AG08395 (cell line): ENCODE data around the gene FAM50A.
A peak's percentile ranks its signal among the peaks of the same experiment; 100 is the strongest.

Experiments used
- DNase-seq: peaks from one replicate; pipeline ENCODE4 v3.0.0; 2012; ENCODE audit warnings: mixed read lengths, low spot score

Gene FAM50A

GRCh38 chrX:154413142-154413541 is 30.8 kb upstream of the FAM50A start:
- no peak for DNase-seq

GRCh38 chrX:154417157-154417556 is 26.8 kb upstream of the FAM50A start:
- no peak for DNase-seq

GRCh38 chrX:154419189-154419588 is 24.8 kb upstream of the FAM50A start:
- DNase-seq, result no peak

GRCh38 chrX:154419688-154420401 is 24.1 kb upstream of the FAM50A start:
- DNase-seq, result no peak

GRCh38 chrX:154420402-154420756 is 23.6 kb upstream of the FAM50A start:
- DNase-seq, result no peak

- no peak for DNase-seq
These were observed 16.8 kb upstream of the FAM50A start for GRCh38 chrX:154426916-154427770.

GRCh38 chrX:154428176-154429171 is 15.5 kb upstream of the FAM50A start, which contains the start of gene ATP6AP1:
Gene ATP6AP1 (plus strand): TSS chrX:154428677. CDS start chrX:154428693, 16 bp downstream.
- DNase-seq, result peak; percentile 90

- DNase-seq, result no peak
These were observed 14.2 kb upstream of the FAM50A start for GRCh38 chrX:154429711-154430110.

GRCh38 chrX:154430479-154430878 is 13.5 kb upstream of the FAM50A start:
- no peak for DNase-seq

GRCh38 chrX:154430916-154431315 is 13.0 kb upstream of the FAM50A start:
- DNase-seq, result no peak

GRCh38 chrX:154431341-154431740 is 12.6 kb upstream of the FAM50A start:
- no peak for DNase-seq

- DNase-seq, result no peak
These were observed 11.7 kb upstream of the FAM50A start for GRCh38 chrX:154432210-154432609.

GRCh38 chrX:154433605-154434004 is 10.3 kb upstream of the FAM50A start:
- DNase-seq, result no peak

- no peak for DNase-seq
These were observed 9.4 kb upstream of the FAM50A start for GRCh38 chrX:154434394-154435168.

GRCh38 chrX:154435171-154435733 is 8.7 kb upstream of the FAM50A start:
- DNase-seq, result no peak

- DNase-seq, result peak; percentile 65
These were observed 7.5 kb upstream of the FAM50A start for GRCh38 chrX:154436374-154436982.

GRCh38 chrX:154436983-154437752 is 6.8 kb upstream of the FAM50A start, which contains the start of gene GDI1:
Gene GDI1 (plus strand): TSS chrX:154437154. CDS start chrX:154437255, 101 bp downstream.
- DNase-seq, result peak; percentile 38

- DNase-seq, result no peak
These were observed 5.7 kb upstream of the FAM50A start for GRCh38 chrX:154437971-154438893.
